Neural progenitor cell (in vitro differentiated cells): ENCODE measurements around the gene ATP5PD. TPM values are rescaled to one million over a fixed set of nuclear protein-coding genes. Genes with fewer than 3 reads are reported as not detected.
"Not testable (repeated sequence)": the region's sequence is repeated elsewhere in the genome, so short reads cannot be mapped to it uniquely, and the experiment has no call there.

Source experiments
- DNase-seq: peaks from one replicate; pipeline ENCODE4 v3.0.0-alpha.2; 2016; ENCODE audit warnings: low spot score
- H2AFZ ChIP-seq: fragments of 200-600 bp; sonication (generic); replicated peaks from 2 replicates; pipeline ENCODE4 v1.6.1; 2016; ENCODE audit warnings: antibody characterized with exemption
- H3F3A ChIP-seq: fragments of 200-600 bp; sonication (generic); 2 replicates; pipeline ENCODE4 v1.6.1; 2016; ENCODE audit warnings: antibody characterized with exemption, low read depth
- H3K27ac ChIP-seq: fragments of 200-600 bp; sonication (generic); 2 replicates; pipeline ENCODE4 v1.5.1; 2016; ENCODE audit warnings: mild to moderate bottlenecking
- H3K27me3 ChIP-seq: fragments of 200-600 bp; sonication (generic); 2 replicates; pipeline ENCODE4 v1.6.1; 2016; ENCODE audit warnings: mild to moderate bottlenecking, moderate library complexity
- H3K36me3 ChIP-seq: fragments of 200-600 bp; sonication (generic); 2 replicates; pipeline ENCODE4 v1.5.1; 2016
- H3K4me1 ChIP-seq: fragments of 200-600 bp; sonication (generic); 2 replicates; pipeline ENCODE4 v1.6.1; 2016; ENCODE audit warnings: mixed run types
- H3K4me2 ChIP-seq: fragments of 200-600 bp; sonication (generic); 2 replicates; pipeline ENCODE4 v1.6.1; 2016
- H3K4me3 ChIP-seq: fragments of 200-600 bp; sonication (generic); 2 replicates; pipeline ENCODE4 v1.5.1; 2016
- H3K79me2 ChIP-seq: fragments of 200-600 bp; sonication (generic); 2 replicates; pipeline ENCODE4 v1.6.1; 2016; ENCODE audit warnings: low read depth
- H3K9ac ChIP-seq: fragments of 200-600 bp; sonication (generic); 2 replicates; pipeline ENCODE4 v1.6.1; 2016
- H3K9me3 ChIP-seq: fragments of 200-600 bp; sonication (generic); 2 replicates; pipeline ENCODE4 v1.5.1; 2016; ENCODE audit warnings: low read depth
- H4K20me1 ChIP-seq: fragments of 200-600 bp; sonication (generic); 2 replicates; pipeline ENCODE4 v1.6.1; 2016; ENCODE audit warnings: low read depth
- H3K27ac Mint-ChIP-seq: 3 replicates; pipeline ENCODE4 v1.8.0; 2021; ENCODE audit warnings: mixed read lengths
- H3K27me3 Mint-ChIP-seq: 2 replicates; pipeline ENCODE4 v1.8.0; 2022; ENCODE audit warnings: low read depth, mild to moderate bottlenecking, inconsistent platforms, moderate library complexity, mixed read lengths; ENCODE audit not compliant: insufficient read depth
- H3K36me3 Mint-ChIP-seq: 3 replicates; pipeline ENCODE4 v1.8.0; 2021; ENCODE audit warnings: mixed read lengths
- H3K4me1 Mint-ChIP-seq: 3 replicates; pipeline ENCODE4 v1.8.0; 2021; ENCODE audit warnings: mixed read lengths
- H3K4me3 Mint-ChIP-seq: 3 replicates; pipeline ENCODE4 v1.8.0; 2021; ENCODE audit warnings: mild to moderate bottlenecking, moderate library complexity, mixed read lengths
- H3K9me3 Mint-ChIP-seq: 3 replicates; pipeline ENCODE4 v1.8.0; 2020; ENCODE audit warnings: mixed read lengths
- CTCF ChIP-seq: fragments of 200-600 bp; sonication (generic); IDR thresholded peaks from 2 replicates; pipeline ENCODE4 v1.5.1; 2017; ENCODE audit warnings: antibody characterized with exemption, mild to moderate bottlenecking
- EZH2 ChIP-seq: fragments of 200-600 bp; sonication (generic); IDR thresholded peaks from 2 replicates; pipeline ENCODE4 v1.6.1; 2017; ENCODE audit warnings: antibody characterized with exemption, mild to moderate bottlenecking, moderate library complexity
- EZH2phosphoT487 ChIP-seq: fragments of 200-600 bp; sonication (generic); IDR thresholded peaks from 2 replicates; pipeline ENCODE4 v1.6.1; 2017; ENCODE audit warnings: antibody characterized with exemption
- total RNA-seq: library from RNA; depleted of rRNA; stranded (reverse); fragments of >200 nt; gene quantifications from 2 replicates; pipeline ENCODE4 v1.2.3, GENCODE V29; 2015; ENCODE audit warnings: low replicate concordance

ATP5PD gene
- total RNA-seq, 1 donor from 2014 or later, result 268 TPM

DNA sequence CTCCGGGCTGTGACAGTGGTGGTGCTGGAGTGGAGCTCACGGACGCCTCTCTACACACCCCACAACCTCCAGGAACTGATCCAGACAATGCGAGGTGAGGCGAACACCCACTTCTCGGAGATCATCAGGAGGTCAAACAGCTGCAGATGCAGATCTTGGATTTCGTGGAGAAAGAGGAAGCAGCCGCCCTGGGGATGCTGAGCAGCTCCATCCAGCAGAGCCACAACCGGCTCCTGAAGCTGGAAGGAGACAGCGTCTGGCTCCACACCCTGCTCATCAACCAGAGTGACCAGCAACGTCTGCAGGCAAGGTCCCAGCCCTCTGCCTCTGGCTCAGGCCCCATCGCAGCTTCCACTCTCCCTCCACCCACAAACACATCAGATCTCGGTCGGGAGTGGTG, 27.8 kb upstream of the ATP5PD start:
- Histone ChIP-seq H3K27me3 (no peaks in the 10 kb centered on the region), H3K4me2 (no peak overlapping the region), H2AFZ (no peak overlapping the region), H3K4me3 (no peak overlapping the region), H3K9me3 (no peaks in the 10 kb centered on the region), H3K36me3 (no peaks in the 10 kb centered on the region), H3F3A (peaks cover 3% of the 10 kb centered on the region), H3K4me1 (no peaks in the 10 kb centered on the region), H4K20me1 (no peaks in the 10 kb centered on the region), H3K27ac (no peak overlapping the region), H3K79me2 (no peaks in the 10 kb centered on the region), H3K9ac (no peak overlapping the region)
- Mint-ChIP-seq H3K4me1 (peaks cover 11% of the 10 kb centered on the region), H3K9me3 (no peaks in the 10 kb centered on the region), H3K36me3 (no peaks in the 10 kb centered on the region), H3K27ac (no peak overlapping the region), H3K27me3 (peaks cover 4% of the 10 kb centered on the region), H3K4me3 (no peak overlapping the region)
- no peak for DNase-seq
- no peak for TF ChIP-seq EZH2phosphoT487
- no peak for TF ChIP-seq CTCF
- TF ChIP-seq EZH2, result no peak

DNA sequence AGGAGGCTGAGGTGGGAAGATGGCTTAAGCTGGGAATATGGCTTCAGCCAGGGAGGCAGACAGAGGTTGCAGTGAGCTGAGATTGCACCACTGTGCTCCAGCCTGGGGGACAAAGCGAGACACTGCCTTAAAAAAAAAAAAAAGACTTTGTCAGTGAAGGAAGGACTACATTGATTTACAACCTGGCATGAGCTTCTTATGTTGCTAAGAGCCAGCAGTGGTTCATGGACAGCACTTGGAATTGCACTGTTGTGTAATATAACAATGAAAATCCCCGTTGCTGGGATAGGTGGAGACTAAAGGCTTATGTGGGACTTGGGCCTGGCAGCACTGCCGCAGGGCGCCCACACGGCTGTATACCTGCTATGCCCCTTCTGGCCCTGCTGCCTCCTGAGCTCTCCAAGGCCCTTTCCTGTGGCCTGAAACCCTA, 26.9 kb upstream of the ATP5PD start:
- Histone ChIP-seq H4K20me1 (no peaks in the 10 kb centered on the region), H3K4me1 (no peaks in the 10 kb centered on the region), H3K9me3 (no peaks in the 10 kb centered on the region), H3K27me3 (no peaks in the 10 kb centered on the region), H3K36me3 (no peaks in the 10 kb centered on the region), H3F3A (peaks cover 3% of the 10 kb centered on the region), H3K9ac (no peak overlapping the region), H3K27ac (no peak overlapping the region), H3K4me2 (no peak overlapping the region), H2AFZ (no peak overlapping the region), H3K4me3 (no peak overlapping the region), H3K79me2 (no peaks in the 10 kb centered on the region)
- no peak overlapping the region for H3K27ac Mint-ChIP-seq
- no peak for TF ChIP-seq CTCF
- no peak for TF ChIP-seq EZH2phosphoT487
- TF ChIP-seq EZH2, result no peak
- H3K36me3 Mint-ChIP-seq, result no peaks in the 10 kb centered on the region
- no peak for DNase-seq
- peaks cover 2% of the 10 kb centered on the region for H3K27me3 Mint-ChIP-seq
- H3K4me1 Mint-ChIP-seq, result peaks cover 4% of the 10 kb centered on the region
- H3K9me3 Mint-ChIP-seq, result no peaks in the 10 kb centered on the region
- H3K4me3 Mint-ChIP-seq, result no peak overlapping the region

DNA sequence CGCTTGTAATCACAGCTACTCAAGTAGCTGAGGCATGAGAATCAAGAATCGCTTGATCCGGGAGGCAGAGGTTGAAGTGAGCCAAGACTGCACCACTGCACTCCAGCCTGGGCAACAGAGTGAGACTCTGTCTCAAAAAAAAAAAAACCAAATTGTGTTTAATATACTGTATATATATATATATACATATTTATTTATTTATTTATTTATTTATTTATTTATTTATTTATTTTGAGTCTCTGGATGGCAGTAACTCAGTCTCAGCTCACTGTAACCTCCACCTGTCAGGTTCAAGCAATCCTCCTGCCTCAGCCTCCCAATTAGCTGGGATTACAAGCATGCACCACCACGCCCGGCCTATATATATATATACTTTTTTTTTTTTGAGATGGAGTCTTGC, 26.1 kb upstream of the ATP5PD start:
- not testable (repeated sequence) for H3K9me3 Mint-ChIP-seq, H3F3A ChIP-seq, H3K36me3 Mint-ChIP-seq, H3K4me3 Mint-ChIP-seq, H3K4me1 ChIP-seq, H3K9ac ChIP-seq, H3K4me3 ChIP-seq, H3K4me1 Mint-ChIP-seq, DNase-seq, H2AFZ ChIP-seq, H3K27ac ChIP-seq, H4K20me1 ChIP-seq, H3K27me3 ChIP-seq, H3K36me3 ChIP-seq, H3K9me3 ChIP-seq, H3K27me3 Mint-ChIP-seq, H3K79me2 ChIP-seq, H3K27ac Mint-ChIP-seq, H3K4me2 ChIP-seq

GRCh38 chr17:75071478-75072271, 24.9 kb upstream of the ATP5PD start:
- not testable (repeated sequence) for H3K4me2 ChIP-seq, H3K27ac Mint-ChIP-seq

More at GRCh38 chr17:75071478-75072271, 24.9 kb upstream of the ATP5PD start:
- not testable (repeated sequence) for H3K4me1 Mint-ChIP-seq, H3K9ac ChIP-seq, H3K9me3 Mint-ChIP-seq, H3K27me3 ChIP-seq, H3K79me2 ChIP-seq, H3K9me3 ChIP-seq, H4K20me1 ChIP-seq, H2AFZ ChIP-seq, H3K27me3 Mint-ChIP-seq, H3K36me3 ChIP-seq, H3K4me1 ChIP-seq, H3K27ac ChIP-seq, H3F3A ChIP-seq, H3K4me3 Mint-ChIP-seq, DNase-seq, H3K36me3 Mint-ChIP-seq, H3K4me3 ChIP-seq
